ENCODE measurements around the gene SLC43A1.
"Not testable (repeated sequence)": the region's sequence is repeated elsewhere in the genome, so short reads cannot be mapped to it uniquely, and the experiment has no call there.

Gene SLC43A1

GRCh38 chr11:57446055-57446454 lies 69.4 kb downstream of the SLC43A1 start:
- no peaks in the 10 kb centered on the region for H3K36me3 ChIP-seq (ENCODE audit: insufficient read depth, insufficient read length, low read length)

GRCh38 chr11:57445122-57445394 lies 70.4 kb downstream of the SLC43A1 start:
- H3K27me3 ChIP-seq (ENCODE audit: insufficient read depth, insufficient read length); H3K9ac ChIP-seq (ENCODE audit: insufficient read length, low read depth); DNase-seq (ENCODE audit: low read depth, low spot score); H3K9me3 ChIP-seq (ENCODE audit: insufficient read depth, low read length); H3K4me3 ChIP-seq (ENCODE audit: insufficient read length, low read depth); H3K36me3 ChIP-seq (ENCODE audit: insufficient read depth, insufficient read length, low read length); H3K4me1 ChIP-seq (ENCODE audit: insufficient read depth, insufficient read length): not testable (repeated sequence)

More at GRCh38 chr11:57446055-57446454, 69.4 kb downstream of the SLC43A1 start:
- Histone ChIP-seq H3K27me3 (ENCODE audit: insufficient read depth, insufficient read length) (no peaks in the 10 kb centered on the region), H3K9me3 (ENCODE audit: insufficient read depth, low read length) (no peaks in the 10 kb centered on the region), H3K4me3 (ENCODE audit: insufficient read length, low read depth) (no peak overlapping the region), H3K9ac (ENCODE audit: insufficient read length, low read depth) (no peak overlapping the region), H3K4me1 (ENCODE audit: insufficient read depth, insufficient read length) (no peaks in the 10 kb centered on the region)
- TF ChIP-seq SUZ12 (IDR thresholded peaks at IDR 0.05; ENCODE audit: extremely low read depth, insufficient read depth, insufficient read length) (no peak), ZNF274 (IDR thresholded peaks at IDR 0.05; ENCODE audit: low read depth, low read length) (no peak), YY1 (IDR thresholded peaks at IDR 0.05; ENCODE audit: insufficient read depth, insufficient read length) (no peak)
- DNase-seq (ENCODE audit: low read depth, low spot score) = no peak

- Histone ChIP-seq H3K36me3 (ENCODE audit: insufficient read depth, insufficient read length, low read length) (no peaks in the 10 kb centered on the region), H3K4me1 (ENCODE audit: insufficient read depth, insufficient read length) (no peaks in the 10 kb centered on the region), H3K27me3 (ENCODE audit: insufficient read depth, insufficient read length) (no peaks in the 10 kb centered on the region), H3K4me3 (ENCODE audit: insufficient read length, low read depth) (no peak overlapping the region), H3K9me3 (ENCODE audit: insufficient read depth, low read length) (no peaks in the 10 kb centered on the region), H3K9ac (ENCODE audit: insufficient read length, low read depth) (no peak overlapping the region)
- TF ChIP-seq YY1 (IDR thresholded peaks at IDR 0.05; ENCODE audit: insufficient read depth, insufficient read length) (no peak), SUZ12 (IDR thresholded peaks at IDR 0.05; ENCODE audit: extremely low read depth, insufficient read depth, insufficient read length) (no peak), ZNF274 (IDR thresholded peaks at IDR 0.05; ENCODE audit: low read depth, low read length) (no peak)
- no peak for DNase-seq (ENCODE audit: low read depth, low spot score)
Observed at GRCh38 chr11:57444362-57445121, 71.0 kb downstream of the SLC43A1 start.

- DNase-seq (ENCODE audit: low read depth, low spot score) = no peak
- H3K4me1 ChIP-seq (ENCODE audit: insufficient read depth, insufficient read length) = no peaks in the 10 kb centered on the region
Observed at GRCh38 chr11:57440744-57441414, 74.6 kb downstream of the SLC43A1 start.

GRCh38 chr11:57439786-57440185 lies 75.7 kb downstream of the SLC43A1 start:
- no peak for DNase-seq (ENCODE audit: low read depth, low spot score)
- no peaks in the 10 kb centered on the region for H3K27me3 ChIP-seq (ENCODE audit: insufficient read depth, insufficient read length)
- TF ChIP-seq SUZ12 (IDR thresholded peaks at IDR 0.05; ENCODE audit: extremely low read depth, insufficient read depth, insufficient read length) (no peak), YY1 (IDR thresholded peaks at IDR 0.05; ENCODE audit: insufficient read depth, insufficient read length) (no peak), ZNF274 (IDR thresholded peaks at IDR 0.05; ENCODE audit: low read depth, low read length) (no peak)

More at GRCh38 chr11:57440744-57441414, 74.6 kb downstream of the SLC43A1 start:
- TF ChIP-seq ZNF274 (IDR thresholded peaks at IDR 0.05; ENCODE audit: low read depth, low read length) (no peak), YY1 (IDR thresholded peaks at IDR 0.05; ENCODE audit: insufficient read depth, insufficient read length) (no peak), SUZ12 (IDR thresholded peaks at IDR 0.05; ENCODE audit: extremely low read depth, insufficient read depth, insufficient read length) (no peak)
- Histone ChIP-seq H3K27me3 (ENCODE audit: insufficient read depth, insufficient read length) (no peaks in the 10 kb centered on the region), H3K36me3 (ENCODE audit: insufficient read depth, insufficient read length, low read length) (no peaks in the 10 kb centered on the region), H3K4me3 (ENCODE audit: insufficient read length, low read depth) (no peak overlapping the region), H3K9ac (ENCODE audit: insufficient read length, low read depth) (no peak overlapping the region), H3K9me3 (ENCODE audit: insufficient read depth, low read length) (no peaks in the 10 kb centered on the region)

GRCh38 chr11:57438345-57439285 lies 76.9 kb downstream of the SLC43A1 start:
- no peak overlapping the region for H3K9ac ChIP-seq (ENCODE audit: insufficient read length, low read depth)
- H3K36me3 ChIP-seq (ENCODE audit: insufficient read depth, insufficient read length, low read length) = no peaks in the 10 kb centered on the region
- no peaks in the 10 kb centered on the region for H3K4me1 ChIP-seq (ENCODE audit: insufficient read depth, insufficient read length)
- H3K9me3 ChIP-seq (ENCODE audit: insufficient read depth, low read length) = no peaks in the 10 kb centered on the region
- TF ChIP-seq ZNF274 (IDR thresholded peaks at IDR 0.05; ENCODE audit: low read depth, low read length) (no peak), SUZ12 (IDR thresholded peaks at IDR 0.05; ENCODE audit: extremely low read depth, insufficient read depth, insufficient read length) (no peak), YY1 (IDR thresholded peaks at IDR 0.05; ENCODE audit: insufficient read depth, insufficient read length) (no peak)
- no peak overlapping the region for H3K4me3 ChIP-seq (ENCODE audit: insufficient read length, low read depth)
- DNase-seq (ENCODE audit: low read depth, low spot score) = no peak
- H3K27me3 ChIP-seq (ENCODE audit: insufficient read depth, insufficient read length) = no peaks in the 10 kb centered on the region

More at GRCh38 chr11:57439786-57440185, 75.7 kb downstream of the SLC43A1 start:
- H3K4me1 ChIP-seq (ENCODE audit: insufficient read depth, insufficient read length) = no peaks in the 10 kb centered on the region
- H3K9me3 ChIP-seq (ENCODE audit: insufficient read depth, low read length) = no peaks in the 10 kb centered on the region
- no peaks in the 10 kb centered on the region for H3K36me3 ChIP-seq (ENCODE audit: insufficient read depth, insufficient read length, low read length)
- no peak overlapping the region for H3K9ac ChIP-seq (ENCODE audit: insufficient read length, low read depth)
- no peak overlapping the region for H3K4me3 ChIP-seq (ENCODE audit: insufficient read length, low read depth)

GRCh38 chr11:57436031-57436430 lies 79.5 kb downstream of the SLC43A1 start:
- Histone ChIP-seq H3K9me3 (ENCODE audit: insufficient read depth, low read length) (no peaks in the 10 kb centered on the region), H3K4me3 (ENCODE audit: insufficient read length, low read depth) (no peak overlapping the region), H3K27me3 (ENCODE audit: insufficient read depth, insufficient read length) (no peaks in the 10 kb centered on the region), H3K36me3 (ENCODE audit: insufficient read depth, insufficient read length, low read length) (no peaks in the 10 kb centered on the region), H3K9ac (ENCODE audit: insufficient read length, low read depth) (no peak overlapping the region), H3K4me1 (ENCODE audit: insufficient read depth, insufficient read length) (no peaks in the 10 kb centered on the region)
- no peak for TF ChIP-seq ZNF274 (IDR thresholded peaks at IDR 0.05; ENCODE audit: low read depth, low read length)
- TF ChIP-seq SUZ12 (IDR thresholded peaks at IDR 0.05; ENCODE audit: extremely low read depth, insufficient read depth, insufficient read length) = no peak
- TF ChIP-seq YY1 (IDR thresholded peaks at IDR 0.05; ENCODE audit: insufficient read depth, insufficient read length) = no peak
- no peak for DNase-seq (ENCODE audit: low read depth, low spot score)

All from NT2/D1 (cell line).